ENCODE data around the gene DNM3. TPM values are rescaled to one million over a fixed set of nuclear protein-coding genes. Genes with fewer than 3 reads are reported as not detected.

DNM3 gene
- total and polyA plus RNA-seq, 12 donors: 7.2 to 78.6 (median 18.4) TPM

DNA sequence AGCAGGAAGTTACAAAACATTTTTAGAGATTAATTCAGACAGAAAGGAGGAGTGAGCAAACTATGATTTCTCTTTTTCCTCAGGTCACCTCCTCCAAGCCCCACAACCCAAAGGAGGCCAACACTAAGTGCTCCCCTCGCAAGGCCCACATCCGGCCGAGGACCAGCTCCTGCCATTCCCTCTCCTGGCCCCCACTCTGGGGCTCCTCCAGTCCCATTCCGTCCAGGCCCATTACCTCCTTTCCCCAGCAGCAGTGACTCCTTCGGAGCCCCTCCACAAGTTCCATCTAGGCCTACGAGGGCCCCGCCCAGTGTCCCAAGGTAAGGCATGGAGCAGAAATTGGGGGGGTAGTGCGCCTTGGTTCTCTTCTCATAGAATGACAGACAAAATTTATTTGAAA, 547.2 kb downstream of the DNM3 start:
- intact Hi-C loops (cut with DNase I): no loop called here
- Histone ChIP-seq H3K27me3 (no peaks in the 10 kb centered on the region), H3K4me1 (replicated peaks in 1 of 2) (peaks cover 3 to 22% of the 10 kb centered on the region in 2 donors), H3K27ac (no peak overlapping the region), H3K4me3 (no peak overlapping the region), H3K9me3 (replicated peaks in 1 of 3) (no peaks in the 10 kb centered on the region), H3K36me3 (replicated peaks in 1 of 2) (no peaks in the 10 kb centered on the region)
- TF ChIP-seq POLR2A (IDR thresholded peaks at IDR 0.05): no peak
- TF ChIP-seq, protein P1, sequence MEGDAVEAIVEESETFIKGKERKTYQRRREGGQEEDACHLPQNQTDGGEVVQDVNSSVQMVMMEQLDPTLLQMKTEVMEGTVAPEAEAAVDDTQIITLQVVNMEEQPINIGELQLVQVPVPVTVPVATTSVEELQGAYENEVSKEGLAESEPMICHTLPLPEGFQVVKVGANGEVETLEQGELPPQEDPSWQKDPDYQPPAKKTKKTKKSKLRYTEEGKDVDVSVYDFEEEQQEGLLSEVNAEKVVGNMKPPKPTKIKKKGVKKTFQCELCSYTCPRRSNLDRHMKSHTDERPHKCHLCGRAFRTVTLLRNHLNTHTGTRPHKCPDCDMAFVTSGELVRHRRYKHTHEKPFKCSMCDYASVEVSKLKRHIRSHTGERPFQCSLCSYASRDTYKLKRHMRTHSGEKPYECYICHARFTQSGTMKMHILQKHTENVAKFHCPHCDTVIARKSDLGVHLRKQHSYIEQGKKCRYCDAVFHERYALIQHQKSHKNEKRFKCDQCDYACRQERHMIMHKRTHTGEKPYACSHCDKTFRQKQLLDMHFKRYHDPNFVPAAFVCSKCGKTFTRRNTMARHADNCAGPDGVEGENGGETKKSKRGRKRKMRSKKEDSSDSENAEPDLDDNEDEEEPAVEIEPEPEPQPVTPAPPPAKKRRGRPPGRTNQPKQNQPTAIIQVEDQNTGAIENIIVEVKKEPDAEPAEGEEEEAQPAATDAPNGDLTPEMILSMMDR (IDR thresholded peaks at IDR 0.05): no peak
- 94 to 97% (median 96%) methylated on average over 8 of the region's 8 CpGs for WGBS, 4 donors
- DNase-seq: no peak

DNA sequence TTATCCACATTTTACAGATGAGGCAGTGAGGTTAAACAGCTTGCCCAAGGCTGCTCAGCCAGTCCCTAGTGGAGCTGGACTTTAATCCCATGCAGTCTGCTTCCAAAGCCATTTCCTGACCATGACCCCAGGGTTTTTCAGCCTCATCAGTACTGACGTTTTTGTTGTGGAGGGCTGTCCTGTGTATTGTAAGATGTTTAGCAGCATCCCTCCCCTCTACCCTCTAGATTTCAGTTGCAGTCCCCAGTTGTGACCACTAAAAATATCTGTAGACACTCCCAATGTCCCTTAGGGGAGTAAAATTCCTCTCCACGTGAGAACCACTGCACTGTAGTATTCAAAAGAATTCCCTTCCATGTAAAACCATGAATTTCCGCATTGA, 549.0 kb downstream of the DNM3 start:
- Histone ChIP-seq H3K27ac (peak overlapping the region in 2 of 5 donors; percentile 45 to 53), H3K4me1 (replicated peaks in 1 of 2) (peaks cover 11 to 32% of the 10 kb centered on the region in 2 donors), H3K27me3 (no peaks in the 10 kb centered on the region), H3K36me3 (replicated peaks in 1 of 2) (no peaks in the 10 kb centered on the region), H3K9me3 (replicated peaks in 1 of 3) (no peaks in the 10 kb centered on the region), H3K4me3 (no peak overlapping the region)
- intact Hi-C loops (cut with DNase I): loop anchor here in 1 of 2 donors (10.0 kb wide), 1 partner anchor 105 kb away; no protein-coding TSS in a partner anchor
- TF ChIP-seq, protein P1 (IDR thresholded peaks at IDR 0.05): no peak
- TF ChIP-seq POLR2A (IDR thresholded peaks at IDR 0.05): no peak
- no peak for DNase-seq
- WGBS, 4 donors: 33 to 61% (median 38%) methylated on average over 3 of the region's 3 CpGs

DNA sequence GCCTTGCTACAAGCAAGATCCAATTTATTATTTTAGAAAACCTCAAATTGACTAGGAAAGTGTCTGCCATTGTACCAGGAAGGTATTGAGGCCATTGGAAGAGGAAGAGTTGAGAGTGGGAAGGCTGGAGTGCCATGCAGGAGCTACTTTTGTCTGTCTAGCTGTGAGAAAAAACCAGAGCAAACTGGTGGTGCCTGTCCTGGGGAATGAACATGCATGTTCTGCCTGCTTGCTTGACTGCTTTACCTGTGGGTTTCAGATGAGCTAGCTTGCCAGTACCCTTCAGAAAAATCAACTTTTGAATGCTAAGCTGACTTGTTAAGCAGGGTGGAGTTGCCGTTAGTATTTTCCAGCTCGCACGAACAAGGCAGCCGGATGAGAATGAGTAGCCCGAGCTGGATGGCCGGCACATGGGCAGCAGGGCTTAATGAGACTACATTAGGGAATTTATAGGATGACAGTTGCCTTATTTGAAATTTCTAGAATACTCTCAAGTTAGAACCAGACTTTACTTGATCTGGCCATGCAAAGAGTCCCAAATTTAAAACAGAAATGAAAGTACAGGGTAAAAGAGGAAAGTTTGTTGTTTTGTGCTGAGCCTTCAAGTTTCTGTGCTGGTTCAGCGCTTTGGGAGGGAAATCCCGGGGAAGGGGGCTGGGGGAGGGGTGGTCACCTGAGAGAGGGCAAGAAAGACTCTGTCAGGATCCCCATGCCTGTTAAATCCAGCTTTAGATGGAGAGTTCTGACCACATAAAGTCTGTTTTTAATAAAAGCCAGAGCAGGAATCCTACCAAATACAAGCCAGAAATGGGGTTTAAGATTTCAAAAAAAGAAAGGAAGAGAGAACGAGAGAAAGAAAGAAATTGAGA, 549.6 kb downstream of the DNM3 start:
- Histone ChIP-seq H3K27me3 (no peaks in the 10 kb centered on the region), H3K36me3 (replicated peaks in 1 of 2) (no peaks in the 10 kb centered on the region), H3K9me3 (replicated peaks in 1 of 3) (no peaks in the 10 kb centered on the region), H3K4me1 (replicated peaks in 1 of 2) (peaks cover 11 to 32% of the 10 kb centered on the region in 2 donors), H3K4me3 (no peak overlapping the region), H3K27ac (peak overlapping the region in 2 of 5 donors; percentile 45 to 53)
- intact Hi-C loops (cut with DNase I): loop anchor here in 1 of 2 donors (10.0 kb wide), 1 partner anchor 106 kb away; no protein-coding TSS in a partner anchor
- TF ChIP-seq, protein P1 (IDR thresholded peaks at IDR 0.05): no peak
- TF ChIP-seq POLR2A (IDR thresholded peaks at IDR 0.05): no peak
- DNase-seq: peak in 3 of 7 donors; percentile 26 to 46 (median 40)
- 66 to 76% (median 72%) methylated on average over 9 of the region's 9 CpGs for WGBS, 4 donors

DNA sequence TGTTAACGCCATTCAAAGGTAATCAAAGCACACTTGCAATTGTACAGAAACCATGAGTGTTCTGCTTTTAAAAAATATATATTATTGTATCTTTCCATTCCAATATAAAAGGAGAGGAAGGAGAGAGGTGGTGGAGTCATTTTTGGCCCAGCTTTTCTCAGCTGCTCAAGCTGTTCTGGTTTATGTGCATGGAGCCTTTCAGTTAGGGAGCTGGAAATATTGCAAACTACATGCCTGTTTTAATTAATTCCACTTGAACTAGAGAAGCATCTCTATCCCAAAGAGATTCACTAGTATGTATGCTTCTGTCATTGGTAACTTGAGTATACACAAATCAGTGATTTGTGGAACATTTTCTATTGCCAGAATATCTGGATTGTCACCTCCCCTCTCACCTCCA, 550.7 kb downstream of the DNM3 start:
- TF ChIP-seq, protein P1 (IDR thresholded peaks at IDR 0.05): no peak
- TF ChIP-seq POLR2A (IDR thresholded peaks at IDR 0.05): no peak

More for the DNA sequence above, 550.7 kb downstream of the DNM3 start:
- Histone ChIP-seq H3K27me3 (no peaks in the 10 kb centered on the region), H3K36me3 (replicated peaks in 1 of 2) (no peaks in the 10 kb centered on the region), H3K27ac (no peak overlapping the region), H3K4me1 (replicated peaks in 1 of 2) (peaks cover 11 to 37% of the 10 kb centered on the region in 2 donors), H3K9me3 (replicated peaks in 1 of 3) (no peaks in the 10 kb centered on the region), H3K4me3 (no peak overlapping the region)
- intact Hi-C loops (cut with DNase I): loop anchor here in 1 of 2 donors (10.0 kb wide), 1 partner anchor 107 kb away; no protein-coding TSS in a partner anchor
- WGBS, 4 donors: 92 to 100% (median 97%) methylated on average over 1 of the region's 1 CpG
- no peak for DNase-seq

Data from adrenal gland (tissue), 12 donors.